Liver (tissue), 9 donors: ENCODE results near the gene CIZ1. TPM values are rescaled to one million over a fixed set of nuclear protein-coding genes. Genes with fewer than 3 reads are reported as not detected.

ENCODE experiments used
- DNase-seq: peaks from one replicate; pipeline ENCODE4 v3.0.0-alpha.2; 2017; ENCODE audit warnings: low spot score
- H3K27ac ChIP-seq, 2 donors: one replicate each; pipeline ENCODE4 v1.7.0; 2013; ENCODE audit warnings: inconsistent platforms in 2 of 2, low read length in 2 of 2, control low read depth in 1 of 2, low read depth in 1 of 2, mild to moderate bottlenecking in 1 of 2
- H3K27me3 ChIP-seq, 4 donors: one replicate each; pipeline versions ENCODE4 v1.6.1 to v1.7.0; 2013; ENCODE audit warnings: low read length in 3 of 4, inconsistent platforms in 1 of 4, mild to moderate bottlenecking in 1 of 4, moderate library complexity in 1 of 4; ENCODE audit not compliant: control insufficient read depth in 4 of 4, insufficient read depth in 4 of 4
- H3K36me3 ChIP-seq, 4 donors: one replicate each; pipeline versions ENCODE4 v1.6.1 to v1.7.0; 2013; ENCODE audit warnings: low read length in 3 of 4, mild to moderate bottlenecking in 3 of 4, low read depth in 1 of 4, moderate library complexity in 1 of 4; ENCODE audit not compliant: control insufficient read depth in 4 of 4, insufficient read depth in 3 of 4
- H3K4me1 ChIP-seq, 4 donors: one replicate each; pipeline versions ENCODE4 v1.6.1 to v1.7.0; 2013; ENCODE audit warnings: low read length in 3 of 4, mild to moderate bottlenecking in 3 of 4, moderate library complexity in 1 of 4; ENCODE audit not compliant: control insufficient read depth in 4 of 4, insufficient read depth in 4 of 4
- H3K4me3 ChIP-seq, 3 donors: one replicate each; pipeline versions ENCODE4 v1.6.1 to v1.7.0; 2013; ENCODE audit warnings: low read length in 3 of 3, control low read depth in 1 of 3, low read depth in 1 of 3, mild to moderate bottlenecking in 1 of 3
- H3K9ac ChIP-seq, 2 donors: one replicate each; pipeline ENCODE4 v1.7.0; 2013; ENCODE audit warnings: low read length in 2 of 2, mild to moderate bottlenecking in 2 of 2, moderate library complexity in 2 of 2, control low read depth in 1 of 2, low read depth in 1 of 2
- H3K9me3 ChIP-seq, 4 donors: one replicate each; pipeline versions ENCODE4 v1.6.1 to v1.7.0; 2013; ENCODE audit warnings: low read length in 3 of 4; ENCODE audit not compliant: control insufficient read depth in 4 of 4
- ATF3 ChIP-seq: IDR thresholded peaks from 2 replicates; pipeline ENCODE4 v1.6.1; 2016; ENCODE audit warnings: antibody characterized with exemption
- CTCF ChIP-seq: fragments of 150-350 bp; IDR thresholded peaks from 2 replicates; pipeline ENCODE4 v1.5.1; 2017; ENCODE audit warnings: improper control_type of control experiment, low read depth, low read length; ENCODE audit not compliant: missing input control
- EGR1 ChIP-seq, 2 donors: IDR thresholded peaks; 2 replicates each; pipeline ENCODE4 v1.6.1; 2016 to 2018; ENCODE audit warnings: antibody characterized with exemption in 2 of 2, low read depth in 2 of 2
- FOXA1 ChIP-seq: IDR thresholded peaks from 2 replicates; pipeline ENCODE4 v1.6.1; 2016; ENCODE audit warnings: antibody characterized with exemption
- FOXA2 ChIP-seq: IDR thresholded peaks from 2 replicates; pipeline ENCODE4 v1.6.1; 2016; ENCODE audit warnings: antibody characterized with exemption
- HNF4A ChIP-seq, 2 donors: conservative IDR thresholded peaks; 2 replicates each; pipeline ENCODE4 v1.6.1; 2016; ENCODE audit warnings: antibody characterized with exemption in 2 of 2, mild to moderate bottlenecking in 2 of 2
- HNF4G ChIP-seq: IDR thresholded peaks from 2 replicates; pipeline ENCODE4 v1.6.1; 2016; ENCODE audit warnings: antibody characterized with exemption
- JUND ChIP-seq, 2 donors: IDR thresholded peaks; 2 replicates each; pipeline ENCODE4 v1.6.1; 2016; ENCODE audit warnings: antibody characterized with exemption in 2 of 2
- NR2F2 ChIP-seq: IDR thresholded peaks from 2 replicates; pipeline ENCODE4 v1.6.1; 2016; ENCODE audit warnings: antibody characterized with exemption
- RAD21 ChIP-seq, 2 donors: IDR thresholded peaks; 2 replicates each; pipeline ENCODE4 v1.6.1; 2016; ENCODE audit warnings: antibody characterized with exemption in 2 of 2, mild to moderate bottlenecking in 2 of 2
- REST ChIP-seq: IDR thresholded peaks from 2 replicates; pipeline ENCODE4 v1.6.1; 2016; ENCODE audit warnings: antibody characterized with exemption, mild to moderate bottlenecking
- RXRA ChIP-seq, 2 donors: IDR thresholded peaks; 2 replicates each; pipeline ENCODE4 v1.6.1; 2017 to 2018; ENCODE audit warnings: antibody characterized with exemption in 2 of 2, mild to moderate bottlenecking in 1 of 2
- SP1 ChIP-seq: IDR thresholded peaks from 2 replicates; pipeline ENCODE4 v1.6.1; 2018; ENCODE audit warnings: antibody characterized with exemption, mild to moderate bottlenecking
- TAF1 ChIP-seq: conservative IDR thresholded peaks from 2 replicates; pipeline ENCODE4 v1.6.1; 2016; ENCODE audit warnings: antibody characterized with exemption, mild to moderate bottlenecking
- YY1 ChIP-seq: IDR thresholded peaks from 2 replicates; pipeline ENCODE4 v1.6.1; 2016; ENCODE audit warnings: antibody characterized with exemption, mild to moderate bottlenecking
- ZBTB33 ChIP-seq: IDR thresholded peaks from 2 replicates; pipeline ENCODE4 v1.6.1; 2016; ENCODE audit warnings: antibody characterized with exemption
- WGBS: extraction: QIAGEN DNeasy Blood & Tissue Kit; methylation state at CpG from one replicate; pipeline ENCODE4 v1.1.7; 2013; 5-methylcytosine and 5-hydroxymethylcytosine counted together
- polyA plus RNA-seq, 2 donors: library from polyadenylated mRNA; stranded (reverse) in 1 of 2; unstranded in 1 of 2; fragments of 200-250 nt in 1 of 2; fragments of >200 nt in 1 of 2; fragmentation: Nextera tagmentation in 1 of 2; extraction: Ambion mirVana in 1 of 2; gene quantifications; one replicate each; pipeline versions ENCODE4 v1.2.1 to v1.2.3, GENCODE V29; 2013 to 2015
- total RNA-seq, 2 donors: library from RNA; depleted of rRNA; stranded (reverse); fragments of >200 nt; gene quantifications; one replicate each; pipeline ENCODE4 v1.2.3, GENCODE V29; 2014
- TF ChIP-seq, protein P1 (sequence below): IDR thresholded peaks from 2 replicates; pipeline ENCODE4 v1.6.1; 2016; ENCODE audit warnings: antibody characterized with exemption
- donor health status: healthy.
- donor health status: healthy.
- donor health status: healthy.
- donor health status: healthy.
- donor health status: healthy.

CIZ1 gene
- total and polyA plus RNA-seq, 4 donors = 12.5 to 15.5 (median 13.7) TPM

GRCh38 chr9:128151309-128152132, 39.9 kb downstream of the CIZ1 start:
- no peak overlapping the region for H3K27ac ChIP-seq
- WGBS = 94% methylated on average over 18 of the region's 18 CpGs
- H3K36me3 ChIP-seq = no peaks in the 10 kb centered on the region
- no peaks in the 10 kb centered on the region for H3K9me3 ChIP-seq
- no peak overlapping the region for H3K4me3 ChIP-seq
- no peak for DNase-seq
- no peak overlapping the region for H3K9ac ChIP-seq
- peaks cover 8 to 13% (median 10%) of the 10 kb centered on the region in 4 donors for H3K4me1 ChIP-seq
- TF ChIP-seq FOXA2 (no peak), RAD21 (IDR thresholded peaks at IDR 0.05) (no peak), SP1 (no peak), YY1 (no peak), FOXA1 (no peak), REST (no peak), CTCF (no peak), EGR1 (IDR thresholded peaks at IDR 0.05; ENCODE audit: low read depth in 2 of 2) (no peak)
- TF ChIP-seq, protein P1, sequence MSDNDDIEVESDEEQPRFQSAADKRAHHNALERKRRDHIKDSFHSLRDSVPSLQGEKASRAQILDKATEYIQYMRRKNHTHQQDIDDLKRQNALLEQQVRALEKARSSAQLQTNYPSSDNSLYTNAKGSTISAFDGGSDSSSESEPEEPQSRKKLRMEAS = no peak
- no peaks in the 10 kb centered on the region for H3K27me3 ChIP-seq

- Histone ChIP-seq H3K4me3 (no peak overlapping the region), H3K4me1 (peaks cover 8 to 13% (median 10%) of the 10 kb centered on the region in 4 donors), H3K27ac (no peak overlapping the region), H3K9me3 (no peaks in the 10 kb centered on the region), H3K36me3 (no peaks in the 10 kb centered on the region), H3K27me3 (no peaks in the 10 kb centered on the region), H3K9ac (no peak overlapping the region)
- 88% methylated on average over 19 of the region's 19 CpGs for WGBS
- TF ChIP-seq ZBTB33 = no peak
- no peak for TF ChIP-seq JUND (IDR thresholded peaks at IDR 0.05)
- TF ChIP-seq HNF4A (conservative IDR thresholded peaks at IDR 0.05) = no peak
- no peak for TF ChIP-seq RAD21 (IDR thresholded peaks at IDR 0.05)
- no peak for TF ChIP-seq NR2F2
- TF ChIP-seq YY1 = no peak
- TF ChIP-seq TAF1 = no peak
- no peak for TF ChIP-seq FOXA2
- no peak for TF ChIP-seq EGR1 (IDR thresholded peaks at IDR 0.05; ENCODE audit: low read depth in 2 of 2)
- TF ChIP-seq FOXA1 = no peak
- TF ChIP-seq REST = no peak
- no peak for TF ChIP-seq SP1
- TF ChIP-seq ATF3 = no peak
- no peak for TF ChIP-seq RXRA (IDR thresholded peaks at IDR 0.05)
- no peak for TF ChIP-seq HNF4G
- no peak for DNase-seq
These were observed 40.6 kb downstream of the CIZ1 start for GRCh38 chr9:128150594-128151308.
